Right lung (tissue), 5 donors: ENCODE results near the gene PCNX2. TPM values are rescaled to one million over a fixed set of nuclear protein-coding genes. Genes with fewer than 3 reads are reported as not detected.
A peak's percentile ranks its signal among the peaks of the same experiment; 100 is the strongest.
"Not testable (repeated sequence)": the region's sequence is repeated elsewhere in the genome, so short reads cannot be mapped to it uniquely, and the experiment has no call there.

ENCODE experiments used
- DNase-seq, 2 donors: peaks; one replicate each; pipeline ENCODE4 v3.0.0-alpha.2; 2013
- polyA plus RNA-seq, 5 donors: library from polyadenylated mRNA; unstranded; fragments of 120-200 nt; gene quantifications; one replicate each; pipeline versions ENCODE4 v1.2.1 to v1.2.3, GENCODE V29; 2013; ENCODE audit warnings: inconsistent platforms in 1 of 5, low replicate concordance in 1 of 5; ENCODE audit not compliant: insufficient read length in 5 of 5, insufficient read depth in 1 of 5

PCNX2 gene
- polyA plus RNA-seq, 5 donors: 8.2 to 13.1 (median 12.6) TPM

- DNase-seq: no peak
Measured at GRCh38 chr1:233230011-233230410, 65.5 kb downstream of the PCNX2 start.

DNA sequence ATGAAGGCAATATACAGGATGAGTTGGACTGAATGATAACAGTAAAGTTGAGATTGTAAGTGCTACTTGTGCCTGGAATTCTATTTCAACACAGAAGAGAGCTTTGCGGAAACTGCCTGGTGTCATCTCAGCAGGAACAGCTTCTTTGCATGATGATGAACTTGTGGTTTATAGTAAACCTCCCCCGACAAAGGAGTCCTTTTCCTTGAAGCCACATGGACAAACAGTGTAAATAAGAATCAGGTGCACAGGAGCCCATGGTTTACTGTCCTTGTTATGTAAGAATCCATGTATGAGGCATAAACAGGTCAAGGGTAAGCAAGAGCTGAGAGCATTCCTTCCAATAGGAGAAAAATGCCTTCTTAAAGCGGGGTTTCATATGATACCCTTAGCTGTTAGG is 66.2 kb downstream of the PCNX2 start:
- DNase-seq: no peak

- no peak for DNase-seq
Measured at GRCh38 chr1:233227930-233228465, 67.5 kb downstream of the PCNX2 start.

DNA sequence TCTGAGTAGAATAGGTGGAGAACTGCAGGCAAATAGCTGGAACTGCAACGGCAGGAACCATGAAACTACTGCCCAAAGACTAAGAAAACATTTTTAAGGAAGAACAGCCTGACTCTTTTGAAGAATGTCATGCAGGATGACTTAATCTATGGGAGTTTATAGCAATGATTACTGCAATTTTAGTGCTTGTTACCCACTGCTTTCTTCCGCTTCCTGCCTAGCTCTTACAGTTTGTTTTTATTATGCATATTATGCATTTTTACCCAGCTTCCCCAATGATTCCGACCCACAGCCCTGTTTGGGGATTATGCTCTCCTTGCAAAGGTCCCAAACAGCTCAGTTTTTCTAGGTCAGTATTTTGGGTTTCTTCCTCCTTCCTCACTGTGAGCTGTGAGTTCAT is 71.2 kb downstream of the PCNX2 start:
- DNase-seq: no peak

DNA sequence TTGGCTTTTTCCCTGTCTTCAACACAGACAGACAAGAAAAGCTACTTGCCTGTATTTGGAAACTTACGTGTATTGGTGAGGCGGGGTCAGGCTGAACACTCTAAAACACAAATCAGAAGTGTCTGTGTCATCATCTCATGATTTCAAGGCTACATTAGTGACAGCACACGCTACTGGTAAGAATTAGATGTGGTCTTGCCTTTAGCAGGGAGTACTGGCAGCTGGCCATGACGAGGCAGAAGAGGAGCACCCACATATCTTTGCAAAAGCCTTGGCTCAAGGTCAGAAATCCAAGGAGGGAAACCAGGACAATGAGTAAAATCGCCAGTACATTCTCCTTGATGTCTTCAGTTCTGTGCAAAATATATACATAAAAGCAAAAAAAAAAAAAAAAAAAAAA is 77.7 kb downstream of the PCNX2 start:
- no peak for DNase-seq

- DNase-seq: no peak
Measured at GRCh38 chr1:233216009-233216408, 79.5 kb downstream of the PCNX2 start.

GRCh38 chr1:233215135-233215760 is 80.3 kb downstream of the PCNX2 start:
- DNase-seq: no peak

GRCh38 chr1:233211595-233211994 is 83.9 kb downstream of the PCNX2 start:
- DNase-seq: no peak

DNA sequence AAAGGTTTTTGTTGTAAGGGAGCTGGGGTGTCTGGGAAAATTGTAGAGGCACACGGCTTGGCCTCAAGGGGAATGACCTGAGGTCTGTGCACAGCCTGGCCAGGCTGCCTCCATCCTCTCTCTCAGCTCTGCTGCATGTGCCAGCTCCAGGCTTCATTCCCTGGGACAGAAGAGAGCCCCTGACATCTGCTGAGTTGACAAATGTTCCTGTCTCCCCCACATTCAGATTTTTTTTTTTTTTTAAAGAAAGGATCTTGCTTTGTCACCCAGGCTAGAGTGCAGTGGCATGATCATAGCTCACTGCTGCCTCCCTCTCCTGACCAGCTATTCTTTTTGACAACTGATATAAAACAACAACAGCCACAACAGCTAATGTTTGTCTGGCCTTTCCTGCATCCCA is 84.4 kb downstream of the PCNX2 start:
- no peak for DNase-seq

DNA sequence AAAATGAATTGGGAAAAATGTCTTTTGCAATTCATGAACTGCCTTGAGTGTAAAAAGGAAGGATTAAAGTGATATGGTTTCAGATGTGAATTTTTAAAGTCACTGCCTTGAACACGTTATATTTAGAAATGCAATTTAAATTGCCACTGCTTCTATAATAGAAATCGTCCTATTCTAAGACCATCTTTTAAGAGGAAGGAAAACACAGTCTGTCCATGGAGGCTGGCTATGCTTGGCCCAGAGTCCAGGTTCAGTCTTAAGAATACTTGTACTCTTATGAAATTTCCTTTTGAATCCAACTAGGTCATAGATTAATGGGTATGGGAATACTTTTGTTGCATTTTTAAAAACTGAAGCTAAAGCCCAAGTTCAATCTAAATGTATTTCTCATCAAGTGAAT is 86.0 kb downstream of the PCNX2 start:
- DNase-seq: no peak

GRCh38 chr1:233208687-233209086 is 86.8 kb downstream of the PCNX2 start:
- DNase-seq: no peak

- no peak for DNase-seq
Measured at GRCh38 chr1:233197940-233198339, 97.6 kb downstream of the PCNX2 start.

DNA sequence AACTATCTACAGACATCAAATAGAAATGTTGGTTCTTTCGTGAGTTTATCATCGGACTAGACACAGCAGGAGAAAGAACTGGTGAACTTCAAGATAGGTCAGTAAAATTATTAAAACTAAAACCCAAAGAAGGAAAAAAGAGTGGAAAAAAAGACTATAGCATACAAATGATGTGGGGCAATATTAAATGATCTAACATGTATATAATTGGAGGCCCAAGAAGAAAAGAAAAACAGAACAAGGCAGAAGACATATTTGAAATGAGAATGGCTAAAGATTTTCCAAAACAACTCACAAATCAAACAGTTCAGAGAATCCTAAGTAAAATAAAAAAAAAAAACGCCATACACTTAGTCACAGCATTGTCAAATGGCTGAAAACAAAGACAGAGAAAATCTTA is 101.8 kb downstream of the PCNX2 start:
- no peak for DNase-seq

- DNase-seq: no peak
Measured at GRCh38 chr1:233190987-233191386, 104.5 kb downstream of the PCNX2 start.

- no peak for DNase-seq
Measured at GRCh38 chr1:233189526-233189925, 106.0 kb downstream of the PCNX2 start.

- no peak for DNase-seq
Measured at GRCh38 chr1:233188061-233188460, 107.5 kb downstream of the PCNX2 start.

- no peak for DNase-seq
Measured at GRCh38 chr1:233183226-233184020, 112.1 kb downstream of the PCNX2 start.

DNA sequence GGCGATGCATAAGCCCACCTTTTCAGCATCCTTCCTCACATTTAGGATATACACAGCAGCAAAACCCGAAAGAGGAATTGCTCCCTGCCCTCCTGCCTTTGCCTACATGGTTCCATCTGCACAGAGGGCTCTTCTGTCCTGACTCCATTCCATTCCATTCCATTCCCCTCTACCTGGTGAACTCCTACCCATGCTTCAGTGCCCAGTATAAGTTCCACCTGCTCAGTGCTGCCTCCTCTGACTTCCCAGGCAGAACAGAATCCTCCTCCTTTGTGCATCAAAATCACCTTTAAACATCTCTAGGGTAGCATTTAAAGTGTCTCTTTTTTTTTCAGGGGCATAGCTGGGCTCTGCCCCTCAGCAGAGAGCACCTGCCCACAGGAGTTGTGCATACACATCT is 112.9 kb downstream of the PCNX2 start:
- no peak for DNase-seq

- no peak for DNase-seq
Measured at GRCh38 chr1:233180641-233181364, 114.7 kb downstream of the PCNX2 start.

DNA sequence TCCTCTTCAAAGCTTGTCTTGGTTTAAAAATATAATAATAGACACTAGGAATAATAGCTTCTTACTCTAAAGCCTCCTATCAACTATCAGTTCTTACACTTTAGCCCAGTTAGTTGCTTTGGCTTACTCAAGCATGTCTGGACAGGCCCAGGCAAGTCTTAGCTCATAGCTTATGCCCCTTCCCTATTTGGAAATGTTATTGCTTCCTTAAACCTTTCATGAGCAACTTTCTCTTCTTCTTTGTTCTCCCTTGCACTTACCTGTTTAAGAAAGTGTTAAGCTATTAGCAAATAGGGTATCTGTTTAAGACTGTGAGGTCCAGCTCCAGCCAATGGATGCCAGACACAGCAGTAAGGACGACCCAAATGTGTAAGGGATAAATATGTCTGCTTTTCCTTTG is 115.9 kb downstream of the PCNX2 start:
- DNase-seq: not testable (repeated sequence)

- DNase-seq: peak in 1 of 2 donors; percentile 5
Measured at GRCh38 chr1:233172201-233172600, 123.3 kb downstream of the PCNX2 start.

DNA sequence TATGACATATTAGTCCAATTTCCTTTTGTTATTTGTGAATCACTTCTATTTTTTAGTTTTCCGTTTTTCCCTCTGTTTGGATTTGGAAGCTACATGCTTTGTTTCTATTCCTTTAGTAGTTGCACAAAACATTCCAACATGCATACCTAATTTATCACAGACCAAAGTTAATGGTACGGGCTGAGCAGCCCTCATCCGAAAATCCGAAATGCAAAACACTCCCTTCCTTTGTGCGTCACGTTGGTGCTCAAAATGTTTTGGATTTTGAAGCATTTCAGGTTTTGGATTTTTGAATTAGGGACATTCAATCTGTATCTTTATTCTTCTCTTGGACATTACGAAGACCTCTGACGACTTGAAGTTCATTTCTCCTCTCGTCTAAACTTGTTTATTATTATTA is 124.8 kb downstream of the PCNX2 start:
- DNase-seq: no peak

- DNase-seq: no peak
Measured at GRCh38 chr1:233168384-233168783, 127.1 kb downstream of the PCNX2 start.
